ENCODE data around the gene CDCP2. TPM values are rescaled to one million over a fixed set of nuclear protein-coding genes. Genes with fewer than 3 reads are reported as not detected.
A peak's percentile ranks its signal among the peaks of the same experiment; 100 is the strongest.

The CDCP2 gene
- polyA plus RNA-seq, 2 of the 4 experiments (the other 2 are of a cell fraction), result not detected

DNA sequence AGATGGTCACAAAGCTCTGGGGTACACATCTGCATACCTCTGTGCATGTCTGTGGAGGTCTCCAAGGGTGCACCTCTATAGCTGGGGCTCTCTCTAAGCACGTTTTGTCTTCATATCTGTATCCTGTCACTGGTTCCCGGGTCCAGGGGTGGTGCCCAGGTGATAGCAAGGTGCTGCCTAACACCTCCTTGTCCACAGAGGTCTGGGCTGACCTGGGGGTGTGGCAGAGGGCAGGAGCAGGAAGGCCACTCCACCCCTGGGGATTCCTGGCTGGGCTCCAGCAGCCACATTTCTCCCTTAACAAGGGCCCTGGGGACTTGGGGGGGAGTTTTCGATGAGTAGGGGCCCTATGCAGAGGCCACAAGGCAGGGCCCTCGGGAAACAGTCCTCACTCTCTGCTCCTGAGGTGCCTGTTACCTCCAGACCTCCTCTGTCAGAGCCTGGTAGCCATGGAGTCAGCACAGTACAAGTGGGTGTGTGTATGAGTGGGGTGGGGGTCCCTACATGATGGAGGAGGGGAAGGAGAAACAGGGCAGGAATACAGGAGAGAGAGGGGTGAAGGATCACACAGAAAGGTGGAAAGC is 7.0 kb upstream of the CDCP2 start:
- TF ChIP-seq KDM5A (IDR thresholded peaks at IDR 0.05) (no peak), MAFK (IDR thresholded peaks at IDR 0.05; ENCODE audit: partially characterized antibody) (no peak)
- Histone ChIP-seq H3K4me2 (no peak overlapping the region), H3K4me1 (peaks cover 14% of the 10 kb centered on the region), H3K27ac (peak overlapping the region in 1 of 2 experiments; percentile 65; a peak in 2 of 6 replicates), H3K4me3 (no peak overlapping the region), H3K9me3 (no peaks in the 10 kb centered on the region)
- ChIA-PET CTCF (no interaction called here), POLR2A (no interaction called here)
- no peak for FAIRE-seq
- 0 out of 6 replicates have a peak, but pooled peaks of 1 of the 2 experiments have one; percentile 22 for ATAC-seq
- no peak for DNase-seq (ENCODE audit: low read depth in 1 of 2, low spot score in 1 of 2)
- WGBS (ENCODE audit: missing lambda C conversion rate), result 19% methylated on average over 2 of the region's 4 CpGs

GRCh38 chr1:54158071-54158470 is 5.3 kb upstream of the CDCP2 start:
- POLR2A ChIA-PET, result no interaction called here
- no peak for FAIRE-seq

GRCh38 chr1:54157401-54157800 is 4.6 kb upstream of the CDCP2 start:
- Histone ChIP-seq H3K27ac (peak overlapping the region; percentile 22 to 58; a peak in 4 of 6 replicates), H3K4me1 (peaks cover 21% of the 10 kb centered on the region), H3K4me3 (no peak overlapping the region), H3K4me2 (peak overlapping the region; percentile 37; the same call in 2 of the 3 replicates), H3K9me3 (no peaks in the 10 kb centered on the region)
- DNase-seq (ENCODE audit: low read depth in 1 of 2, low spot score in 1 of 2) (no peak), FAIRE-seq (no peak), ATAC-seq (no peak)
- 80% methylated on average over 6 of the region's 6 CpGs for WGBS (ENCODE audit: missing lambda C conversion rate)
- TF ChIP-seq USF2 (IDR thresholded peaks at IDR 0.05) (no peak), CHD4 (IDR thresholded peaks at IDR 0.05; ENCODE audit: borderline replicate concordance) (no peak), TP53 (CRISPR knock-in tag; IDR thresholded peaks at IDR 0.05) (no peak), CEBPB (IDR thresholded peaks at IDR 0.05) (no peak), FOSB (CRISPR knock-in tag; IDR thresholded peaks at IDR 0.05) (no peak), RAD21 (conservative IDR thresholded peaks at IDR 0.05 in 1 of 2, IDR thresholded peaks at IDR 0.05 in 1 of 2) (no peak), KDM1A (IDR thresholded peaks at IDR 0.05; ENCODE audit: low read depth) (no peak), JUNB (IDR thresholded peaks at IDR 0.05) (no peak), POLR2A (IDR thresholded peaks at IDR 0.05; ENCODE audit: low read length) (no peak), MYC (IDR thresholded peaks at IDR 0.05; ENCODE audit: borderline replicate concordance, low read length) (no peak), ZNF302 (CRISPR knock-in tag; IDR thresholded peaks at IDR 0.05) (no peak)
- TF ChIP-seq, protein P1, sequence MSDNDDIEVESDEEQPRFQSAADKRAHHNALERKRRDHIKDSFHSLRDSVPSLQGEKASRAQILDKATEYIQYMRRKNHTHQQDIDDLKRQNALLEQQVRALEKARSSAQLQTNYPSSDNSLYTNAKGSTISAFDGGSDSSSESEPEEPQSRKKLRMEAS (IDR thresholded peaks at IDR 0.05), result no peak
- TF ChIP-seq, protein P2, sequence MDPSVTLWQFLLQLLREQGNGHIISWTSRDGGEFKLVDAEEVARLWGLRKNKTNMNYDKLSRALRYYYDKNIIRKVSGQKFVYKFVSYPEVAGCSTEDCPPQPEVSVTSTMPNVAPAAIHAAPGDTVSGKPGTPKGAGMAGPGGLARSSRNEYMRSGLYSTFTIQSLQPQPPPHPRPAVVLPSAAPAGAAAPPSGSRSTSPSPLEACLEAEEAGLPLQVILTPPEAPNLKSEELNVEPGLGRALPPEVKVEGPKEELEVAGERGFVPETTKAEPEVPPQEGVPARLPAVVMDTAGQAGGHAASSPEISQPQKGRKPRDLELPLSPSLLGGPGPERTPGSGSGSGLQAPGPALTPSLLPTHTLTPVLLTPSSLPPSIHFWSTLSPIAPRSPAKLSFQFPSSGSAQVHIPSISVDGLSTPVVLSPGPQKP (IDR thresholded peaks at IDR 0.05; ENCODE audit: low read depth, low read length), result no peak
- ChIA-PET POLR2A (no interaction called here), CTCF (no interaction called here)

More at GRCh38 chr1:54158071-54158470, 5.3 kb upstream of the CDCP2 start:
- ATAC-seq, result peak; percentile 64 to 78; a peak in 5 of 6 replicates
- no peak for TF ChIP-seq USF2 (IDR thresholded peaks at IDR 0.05)
- TF ChIP-seq JUNB (IDR thresholded peaks at IDR 0.05), result no peak
- TF ChIP-seq CTCF (IDR thresholded peaks at IDR 0.05), result no peak
- no peak for TF ChIP-seq SMC3 (IDR thresholded peaks at IDR 0.05)
- no peak for TF ChIP-seq EHF (CRISPR knock-in tag; IDR thresholded peaks at IDR 0.05)
- Histone ChIP-seq H3K4me3 (no peak overlapping the region), H3K9me3 (no peaks in the 10 kb centered on the region), H3K27ac (peak overlapping the region in 1 of 2 experiments; percentile 58; a peak in 2 of 6 replicates), H3K4me2 (peak overlapping the region; percentile 37; the same call in 2 of the 3 replicates), H3K4me1 (peaks cover 21% of the 10 kb centered on the region)
- CTCF ChIA-PET, result no interaction called here
- WGBS (ENCODE audit: missing lambda C conversion rate), result no CpG with 5 or more reads among the region's 3 CpGs
- peak; percentile 18 to 38 for DNase-seq (ENCODE audit: low read depth in 1 of 2, low spot score in 1 of 2)

All from A549 (cell line).